22Rv1 (cell line): ENCODE results near the gene SCN4B.

ENCODE experiments used
- CTCF ChIP-seq: fragments of 450-650 bp; IDR thresholded peaks from 2 replicates; pipeline ENCODE4 v1.5.1; 2017; ENCODE audit warnings: mild to moderate bottlenecking
- ZFX ChIP-seq: fragments of 450-650 bp; IDR thresholded peaks from 2 replicates; pipeline ENCODE4 v1.6.1; 2017; ENCODE audit warnings: antibody characterized with exemption, borderline replicate concordance

- TF ChIP-seq CTCF: peak; percentile 83
- no peak for TF ChIP-seq ZFX
Observed at GRCh38 chr11:118145285-118146227, 7.1 kb downstream of the SCN4B start.
